PC-3 (cell line): ENCODE data around the gene KIAA1549. TPM values are rescaled to one million over a fixed set of nuclear protein-coding genes. Genes with fewer than 3 reads are reported as not detected.

Source experiments
- ATAC-seq: fragments of 200-7000 bp; cut with Tn5 transposase; 2 replicates; pipeline ENCODE4 v1.9.1; 2020; ENCODE audit warnings: mild to moderate bottlenecking, moderate library complexity
- BruUV-seq: library from RNA; stranded (reverse); fragments of 400-500 nt; replicated peaks from 2 replicates; lab custom pipeline; 2021; lab: Mats Ljungman, UMichigan
- CTCF ChIA-PET: fragments of 300-600 bp; sonication (Branson Sonifier 250); formaldehyde crosslinking; loops from one replicate; lab custom pipeline; 2022; ENCODE audit warnings: antibody characterized with exemption; lab: Charles Lee
- POLR2A ChIA-PET: fragments of 300-600 bp; sonication (Branson Sonifier 250); formaldehyde crosslinking; loops from one replicate; lab custom pipeline; 2022; ENCODE audit warnings: antibody characterized with exemption; ENCODE audit not compliant: unreplicated experiment; lab: Charles Lee
- DNase-seq: peaks from one replicate; pipeline ENCODE4 v3.0.0-alpha.2; 2015
- H2AFZ ChIP-seq: fragments of 300-600 bp; sonication (generic); 2 replicates; pipeline ENCODE4 v1.6.0; 2016; ENCODE audit warnings: antibody characterized with exemption, low read length
- H3F3A ChIP-seq: fragments of 300-600 bp; sonication (generic); one replicate; pipeline ENCODE4 v1.6.0; 2017; ENCODE audit warnings: antibody characterized with exemption, low read length, control low read depth, mild to moderate bottlenecking; ENCODE audit not compliant: unreplicated experiment
- H3K27ac ChIP-seq: fragments of 300-600 bp; sonication (generic); 2 replicates; pipeline ENCODE4 v1.5.1; 2016; ENCODE audit warnings: mild to moderate bottlenecking, low read length
- H3K27me3 ChIP-seq: fragments of 300-600 bp; sonication (generic); 2 replicates; pipeline ENCODE4 v1.6.1; 2016; ENCODE audit warnings: low read length, mixed read lengths
- H3K36me3 ChIP-seq: fragments of 300-600 bp; sonication (generic); 2 replicates; pipeline ENCODE4 v1.6.1; 2016; ENCODE audit warnings: low read depth, mixed run types, low read length, mixed read lengths
- H3K4me1 ChIP-seq: fragments of 300-600 bp; sonication (generic); 2 replicates; pipeline ENCODE4 v1.5.1; 2016; ENCODE audit warnings: low read length; ENCODE audit not compliant: insufficient read depth
- H3K4me2 ChIP-seq: fragments of 300-600 bp; sonication (generic); 2 replicates; pipeline ENCODE4 v1.6.0; 2016; ENCODE audit warnings: low read length
- H3K4me3 ChIP-seq: fragments of 300-600 bp; sonication (generic); 2 replicates; pipeline ENCODE4 v1.5.1; 2016; ENCODE audit warnings: mild to moderate bottlenecking, low read length, mixed read lengths
- H3K79me2 ChIP-seq: fragments of 300-600 bp; sonication (generic); 2 replicates; pipeline ENCODE4 v1.6.1; 2017; ENCODE audit warnings: low read length, mixed read lengths
- H3K9ac ChIP-seq: fragments of 300-600 bp; sonication (generic); 2 replicates; pipeline ENCODE4 v1.6.0; 2016; ENCODE audit warnings: mild to moderate bottlenecking, low read length
- H3K9me2 ChIP-seq: fragments of 300-600 bp; sonication (generic); replicated peaks from 2 replicates; pipeline ENCODE4 v1.6.1; 2016; ENCODE audit warnings: mixed run types, low read length, mixed read lengths
- H3K9me3 ChIP-seq: fragments of 300-600 bp; sonication (generic); 2 replicates; pipeline ENCODE4 v1.6.1; 2016; ENCODE audit warnings: low read length, mixed read lengths
- H4K20me1 ChIP-seq: fragments of 300-600 bp; sonication (generic); 2 replicates; pipeline ENCODE4 v1.6.1; 2016; ENCODE audit warnings: low read length, mixed read lengths
- CTCF ChIP-seq: fragments of 300-600 bp; sonication (generic); conservative IDR thresholded peaks from 2 replicates; pipeline ENCODE4 v1.5.1; 2017; ENCODE audit warnings: antibody characterized with exemption, low read depth, mild to moderate bottlenecking, low read length
- EZH2 ChIP-seq: fragments of 300-600 bp; sonication (generic); IDR thresholded peaks from one replicate; pipeline ENCODE4 v1.6.1; 2017; ENCODE audit warnings: antibody characterized with exemption, mild to moderate bottlenecking, low read length; ENCODE audit not compliant: unreplicated experiment
- EZH2phosphoT487 ChIP-seq: fragments of 300-600 bp; sonication (generic); IDR thresholded peaks from 2 replicates; pipeline ENCODE4 v1.6.1; 2018; ENCODE audit warnings: mild to moderate bottlenecking, antibody characterized with exemption, low read length, borderline replicate concordance
- intact Hi-C: fragments of 100-400 bp; cut with micrococcal nuclease; formaldehyde crosslinking; loops from 2 replicates; pipeline ENCODE4 v1.9.0; 2023
- total RNA-seq: library from RNA; depleted of rRNA; stranded (reverse); fragments of >200 nt; gene quantifications from 2 replicates; pipeline ENCODE4 v1.2.3, GENCODE V29; 2014

KIAA1549 gene
- total RNA-seq, 1 experiment from 2014 or later: 8.2 TPM

- peaks cover 36% of the 10 kb centered on the region for H3K4me1 ChIP-seq
- no TSS peak for BruUV-seq
- ATAC-seq (peak; percentile 5; the same call in 1 of the 2 replicates), DNase-seq (no peak)
- no peaks in the 10 kb centered on the region for H3K79me2 ChIP-seq
- intact Hi-C loops: no loop called here
- ChIA-PET POLR2A (no interaction called here), CTCF (no interaction called here)
- no peaks in the 10 kb centered on the region for H3K9me3 ChIP-seq
- no peaks in the 10 kb centered on the region for H3K27me3 ChIP-seq
- no peak overlapping the region for H3K9ac ChIP-seq
- H3F3A ChIP-seq: no peaks in the 10 kb centered on the region
- H3K4me3 ChIP-seq: no peak overlapping the region
- H4K20me1 ChIP-seq: no peaks in the 10 kb centered on the region
- H3K4me2 ChIP-seq: no peak overlapping the region
- H3K9me2 ChIP-seq: no peaks in the 10 kb centered on the region
- H2AFZ ChIP-seq: no peak overlapping the region
- no peak for TF ChIP-seq EZH2phosphoT487
- TF ChIP-seq EZH2: no peak
- TF ChIP-seq CTCF: no peak
- peaks cover 12% of the 10 kb centered on the region; the same call in 1 of the 2 replicates for H3K36me3 ChIP-seq
- H3K27ac ChIP-seq: no peak overlapping the region
Measured at GRCh38 chr7:138878856-138879255, 102.3 kb downstream of the KIAA1549 start.

- Histone ChIP-seq H3K9ac (peak overlapping the region; percentile 55; the same call in 1 of the 2 replicates), H3K4me1 (peaks cover 42% of the 10 kb centered on the region), H3K4me3 (no peak overlapping the region), H3F3A (no peaks in the 10 kb centered on the region), H3K4me2 (no peak overlapping the region), H3K9me2 (no peaks in the 10 kb centered on the region), H3K9me3 (no peaks in the 10 kb centered on the region), H2AFZ (no peak overlapping the region), H3K36me3 (peaks cover 12% of the 10 kb centered on the region; the same call in 1 of the 2 replicates), H3K27me3 (no peaks in the 10 kb centered on the region), H3K79me2 (no peaks in the 10 kb centered on the region), H3K27ac (peak overlapping the region; percentile 91), H4K20me1 (no peaks in the 10 kb centered on the region)
- intact Hi-C loops: no loop called here
- BruUV-seq: no TSS peak
- DNase-seq (no peak), ATAC-seq (no peak)
- TF ChIP-seq CTCF (no peak), EZH2phosphoT487 (no peak), EZH2 (no peak)
- CTCF ChIA-PET: interaction anchor here (1.2 kb wide), 1 partner anchor 8 kb away, joined by 3 read pairs; no protein-coding TSS in a partner anchor
- POLR2A ChIA-PET: interaction anchor here (0.6 kb wide), 1 partner anchor 383 kb away, joined by 4 read pairs; no protein-coding TSS in a partner anchor
Measured at GRCh38 chr7:138878051-138878450, 103.1 kb downstream of the KIAA1549 start.

GRCh38 chr7:138876326-138876725, 104.9 kb downstream of the KIAA1549 start:
- Histone ChIP-seq H3K79me2 (no peaks in the 10 kb centered on the region), H3K9me3 (no peaks in the 10 kb centered on the region), H3K9ac (peak overlapping the region; percentile 55), H4K20me1 (no peaks in the 10 kb centered on the region), H3K36me3 (peaks cover 9% of the 10 kb centered on the region; the same call in 1 of the 2 replicates), H3K27me3 (no peaks in the 10 kb centered on the region), H3K4me2 (peak overlapping the region; percentile 37), H3K27ac (peak overlapping the region; percentile 91), H3K4me1 (peaks cover 53% of the 10 kb centered on the region), H3F3A (no peaks in the 10 kb centered on the region), H3K4me3 (no peak overlapping the region), H2AFZ (no peak overlapping the region), H3K9me2 (no peaks in the 10 kb centered on the region)
- intact Hi-C loops: no loop called here
- ATAC-seq: peak; percentile 2; the same call in 1 of the 2 replicates
- peak; percentile 8 for DNase-seq
- BruUV-seq: no TSS peak
- TF ChIP-seq CTCF (no peak), EZH2phosphoT487 (no peak), EZH2 (no peak)
- CTCF ChIA-PET: no interaction called here
- POLR2A ChIA-PET: no interaction called here
